Peyer's patch (tissue), 4 donors: Measurements from ENCODE around the gene ITGA2B. TPM values are rescaled to one million over a fixed set of nuclear protein-coding genes. Genes with fewer than 3 reads are reported as not detected.

ENCODE experiments used
- DNase-seq, 3 donors: peaks; one replicate each; pipeline ENCODE4 v3.0.0-alpha.2; 2017 to 2019
- H3K27ac ChIP-seq, 4 donors: fragments of 200-600 bp; sonication (generic); one replicate each; pipeline ENCODE4 v1.5.1; 2016 to 2019
- H3K27me3 ChIP-seq, 2 donors: fragments of 200-600 bp; sonication (generic); one replicate each; pipeline ENCODE4 v1.5.1; 2019
- H3K36me3 ChIP-seq, 3 donors: fragments of 200-600 bp; sonication (generic); one replicate each; pipeline ENCODE4 v1.5.1; 2016 to 2019
- H3K4me1 ChIP-seq, 4 donors: fragments of 200-600 bp; sonication (generic); one replicate each; pipeline ENCODE4 v1.5.1; 2016 to 2019
- H3K4me3 ChIP-seq, 4 donors: fragments of 200-600 bp; sonication (generic); 1 replicate in 3 of 4; 2 replicates in 1 of 4; pipeline ENCODE4 v1.5.1; 2016 to 2019; ENCODE audit warnings: mild to moderate bottlenecking in 1 of 4
- H3K9me3 ChIP-seq, 4 donors: fragments of 200-600 bp; sonication (generic); one replicate each; pipeline ENCODE4 v1.5.1; 2016 to 2019; ENCODE audit warnings: mild to moderate bottlenecking in 1 of 4
- CTCF ChIP-seq, 6 experiments: fragments of 450-650 bp in 4 of 6; fragments of 200-600 bp in 2 of 6; sonication (generic) in 1 of 6; IDR thresholded peaks; one replicate each; pipeline ENCODE4 v1.5.1; 2017 to 2019; ENCODE audit warnings: antibody characterized with exemption in 6 of 6, mild to moderate bottlenecking in 3 of 6, moderate library complexity in 1 of 6
- POLR2A ChIP-seq, 2 donors: fragments of 450-650 bp; IDR thresholded peaks; one replicate each; pipeline ENCODE4 v1.5.1; 2017; ENCODE audit warnings: antibody characterized with exemption in 2 of 2, mild to moderate bottlenecking in 2 of 2, moderate library complexity in 2 of 2
- total RNA-seq, 4 donors: library from RNA; depleted of rRNA; stranded (reverse); fragments of >200 nt; gene quantifications; one replicate each; pipeline ENCODE4 v1.1.0, GENCODE V29; 2016

ITGA2B gene
- total RNA-seq, 4 donors from 2014 or later = 2.5 TPM; not detected in 3

GRCh38 chr17:44378171-44378705 is 11.2 kb downstream of the ITGA2B start:
- Histone ChIP-seq H3K4me3 (no peak overlapping the region), H3K4me1 (peaks cover 0 to 4% (median 0%) of the 10 kb centered on the region in 4 donors), H3K27me3 (no peaks in the 10 kb centered on the region), H3K27ac (no peak overlapping the region), H3K9me3 (no peaks in the 10 kb centered on the region), H3K36me3 (no peaks in the 10 kb centered on the region)
- TF ChIP-seq CTCF (IDR thresholded peaks at IDR 0.05) (no peak), POLR2A (IDR thresholded peaks at IDR 0.05) (no peak)
- no peak for DNase-seq

- Histone ChIP-seq H3K4me1 (peaks cover 0 to 4% (median 0%) of the 10 kb centered on the region in 4 donors), H3K27ac (no peak overlapping the region), H3K36me3 (no peaks in the 10 kb centered on the region), H3K27me3 (no peaks in the 10 kb centered on the region), H3K9me3 (no peaks in the 10 kb centered on the region), H3K4me3 (no peak overlapping the region)
- no peak for TF ChIP-seq CTCF (IDR thresholded peaks at IDR 0.05)
- no peak for DNase-seq
Measured at GRCh38 chr17:44376779-44377178, 12.7 kb downstream of the ITGA2B start.

GRCh38 chr17:44376124-44376523 is 13.3 kb downstream of the ITGA2B start:
- Histone ChIP-seq H3K4me3 (no peak overlapping the region), H3K27ac (no peak overlapping the region), H3K9me3 (no peaks in the 10 kb centered on the region), H3K36me3 (no peaks in the 10 kb centered on the region), H3K4me1 (peaks cover 0 to 4% (median 0%) of the 10 kb centered on the region in 4 donors), H3K27me3 (no peaks in the 10 kb centered on the region)
- peak in 3 of 6 experiments; percentile 20 to 24 (median 23) for TF ChIP-seq CTCF (IDR thresholded peaks at IDR 0.05)
- no peak for TF ChIP-seq POLR2A (IDR thresholded peaks at IDR 0.05)
- peak in 1 of 3 donors; percentile 43 for DNase-seq

GRCh38 chr17:44375196-44376017 is 14.0 kb downstream of the ITGA2B start:
- Histone ChIP-seq H3K27me3 (no peaks in the 10 kb centered on the region), H3K9me3 (no peaks in the 10 kb centered on the region), H3K4me1 (peaks cover 0 to 4% (median 0%) of the 10 kb centered on the region in 4 donors), H3K36me3 (no peaks in the 10 kb centered on the region), H3K27ac (no peak overlapping the region), H3K4me3 (no peak overlapping the region)
- no peak for DNase-seq
- TF ChIP-seq POLR2A (IDR thresholded peaks at IDR 0.05) (no peak), CTCF (IDR thresholded peaks at IDR 0.05) (no peak)

- Histone ChIP-seq H3K4me1 (peaks cover 0 to 4% (median 0%) of the 10 kb centered on the region in 4 donors), H3K27ac (no peak overlapping the region), H3K36me3 (no peaks in the 10 kb centered on the region), H3K27me3 (no peaks in the 10 kb centered on the region), H3K9me3 (no peaks in the 10 kb centered on the region), H3K4me3 (no peak overlapping the region)
- DNase-seq = no peak
- TF ChIP-seq POLR2A (IDR thresholded peaks at IDR 0.05) (no peak), CTCF (IDR thresholded peaks at IDR 0.05) (no peak)
Measured at GRCh38 chr17:44374306-44375195, 14.9 kb downstream of the ITGA2B start.
